ENCODE data around the gene ENPP7. TPM values are rescaled to one million over a fixed set of nuclear protein-coding genes. Genes with fewer than 3 reads are reported as not detected.

The ENPP7 gene
- total RNA-seq, 1 experiment from 2014 or later, result not detected

DNA sequence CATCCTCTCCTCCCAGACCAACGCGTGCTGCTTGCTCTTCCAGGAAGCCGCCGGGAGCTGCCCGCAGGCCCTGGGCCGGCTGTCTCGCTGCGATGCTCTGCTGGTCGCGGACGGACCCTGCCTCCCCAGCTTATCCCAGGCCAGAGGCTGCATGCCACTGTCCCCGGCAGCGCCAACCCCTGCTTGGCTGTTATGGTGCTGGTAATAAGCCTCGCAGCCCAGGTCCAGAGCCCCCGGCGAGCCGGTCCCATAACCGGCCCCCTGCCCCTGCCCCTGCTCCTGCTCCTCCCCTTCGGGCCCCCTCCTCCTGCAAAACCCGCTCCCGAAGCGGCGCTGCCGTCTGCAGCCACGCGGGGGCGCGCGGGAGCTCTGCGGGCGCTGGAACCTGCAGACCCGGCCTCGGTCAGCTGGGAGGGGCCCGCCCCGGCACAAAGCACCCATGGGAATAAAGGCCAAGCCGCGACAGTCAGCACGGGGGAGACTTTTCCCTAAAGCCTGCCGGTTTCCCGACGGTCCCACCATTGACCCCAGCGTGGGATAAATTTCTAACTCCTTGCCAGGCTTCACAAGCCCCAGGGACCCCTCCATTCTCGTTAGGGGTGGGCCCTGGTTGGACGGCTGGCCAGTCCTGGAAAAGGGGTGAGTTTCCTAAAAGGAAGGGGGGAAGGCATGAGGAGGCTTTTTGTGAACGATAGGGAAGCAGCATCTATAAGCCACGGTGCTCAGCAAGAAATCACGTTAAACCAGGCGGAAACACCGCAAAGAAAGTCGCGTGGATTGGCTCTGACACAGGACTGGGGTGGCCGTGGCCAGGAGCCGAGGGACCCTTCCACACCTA, 11.2 kb downstream of the ENPP7 start:
- Histone ChIP-seq H3K27me3 (replicated peaks; ENCODE audit: insufficient read depth, low read depth, low read length, poor library complexity) (peaks cover 4% of the 10 kb centered on the region), H3K36me3 (ENCODE audit: insufficient read depth, low read length, poor library complexity, severe bottlenecking) (no peaks in the 10 kb centered on the region), H3K9me3 (ENCODE audit: low read depth, low read length, poor library complexity, severe bottlenecking) (no peaks in the 10 kb centered on the region), H3K4me3 (ENCODE audit: low read depth, low read length, poor library complexity, severe bottlenecking) (peak overlapping the region; percentile 35), H3K27ac (ENCODE audit: low read depth, low read length, poor library complexity, severe bottlenecking) (no peak overlapping the region), H3K4me1 (ENCODE audit: insufficient read depth, low read length, poor library complexity, severe bottlenecking) (peaks cover 12% of the 10 kb centered on the region)
- peak; percentile 83 for DNase-seq (ENCODE audit: low spot score)
- BruUV-seq (replicated peaks), result no TSS peak
- intact Hi-C loops (cut with micrococcal nuclease; ENCODE audit: unreplicated experiment), result loop anchor here (5.0 to 10.0 kb wide), 2 partner anchors 93 to 180 kb away; partner anchors contain the start of gene CBX4
- ChIA-PET CTCF (interaction anchor here (0.5 to 1.5 kb wide), 9 partner anchors 10 to 1533 kb away, joined by 3 to 5 read pairs (median 3); no protein-coding TSS in a partner anchor), POLR2A (ENCODE audit: low non-redundant PET) (interaction anchor here (0.7 kb wide), 1 partner anchor 377 kb away, joined by 4 read pairs; no protein-coding TSS in a partner anchor)
- peak; percentile 98 for TF ChIP-seq CTCF (conservative IDR thresholded peaks at IDR 0.05; ENCODE audit: low read depth, low read length)
- no peak for TF ChIP-seq EZH2 (IDR thresholded peaks at IDR 0.05; ENCODE audit: borderline replicate concordance, low read depth, low read length, poor library complexity, severe bottlenecking)

GRCh38 chr17:79742589-79742918, 11.8 kb downstream of the ENPP7 start:
- no peak overlapping the region for H3K4me3 ChIP-seq (ENCODE audit: low read depth, low read length, poor library complexity, severe bottlenecking)
- no peaks in the 10 kb centered on the region for H3K9me3 ChIP-seq (ENCODE audit: low read depth, low read length, poor library complexity, severe bottlenecking)
- intact Hi-C loops (cut with micrococcal nuclease; ENCODE audit: unreplicated experiment), result loop anchor here (5.0 to 10.0 kb wide), 2 partner anchors 92 to 180 kb away; partner anchors contain the start of gene CBX4
- H3K4me1 ChIP-seq (ENCODE audit: insufficient read depth, low read length, poor library complexity, severe bottlenecking), result peaks cover 18% of the 10 kb centered on the region
- BruUV-seq (replicated peaks), result no TSS peak
- H3K27ac ChIP-seq (ENCODE audit: low read depth, low read length, poor library complexity, severe bottlenecking), result no peak overlapping the region
- POLR2A ChIA-PET (ENCODE audit: low non-redundant PET), result no interaction called here
- DNase-seq (ENCODE audit: low spot score), result no peak
- peaks cover 10% of the 10 kb centered on the region for H3K27me3 ChIP-seq (replicated peaks; ENCODE audit: insufficient read depth, low read depth, low read length, poor library complexity)
- TF ChIP-seq CTCF (conservative IDR thresholded peaks at IDR 0.05; ENCODE audit: low read depth, low read length) (no peak), EZH2 (IDR thresholded peaks at IDR 0.05; ENCODE audit: borderline replicate concordance, low read depth, low read length, poor library complexity, severe bottlenecking) (no peak)
- CTCF ChIA-PET, result interaction anchor here (0.5 to 1.5 kb wide), 9 partner anchors 10 to 1533 kb away, joined by 3 to 7 read pairs (median 3); no protein-coding TSS in a partner anchor
- no peaks in the 10 kb centered on the region for H3K36me3 ChIP-seq (ENCODE audit: insufficient read depth, low read length, poor library complexity, severe bottlenecking)

GRCh38 chr17:79742951-79743476, 12.3 kb downstream of the ENPP7 start:
- ChIA-PET POLR2A (ENCODE audit: low non-redundant PET) (no interaction called here), CTCF (interaction anchor here (0.6 kb wide), 1 partner anchor 9 kb away, joined by 7 read pairs; no protein-coding TSS in a partner anchor)
- Histone ChIP-seq H3K9me3 (ENCODE audit: low read depth, low read length, poor library complexity, severe bottlenecking) (no peaks in the 10 kb centered on the region), H3K27ac (ENCODE audit: low read depth, low read length, poor library complexity, severe bottlenecking) (no peak overlapping the region), H3K4me3 (ENCODE audit: low read depth, low read length, poor library complexity, severe bottlenecking) (no peak overlapping the region), H3K27me3 (replicated peaks; ENCODE audit: insufficient read depth, low read depth, low read length, poor library complexity) (peaks cover 14% of the 10 kb centered on the region), H3K4me1 (ENCODE audit: insufficient read depth, low read length, poor library complexity, severe bottlenecking) (peaks cover 21% of the 10 kb centered on the region), H3K36me3 (ENCODE audit: insufficient read depth, low read length, poor library complexity, severe bottlenecking) (no peaks in the 10 kb centered on the region)
- DNase-seq (ENCODE audit: low spot score), result no peak
- no TSS peak for BruUV-seq (replicated peaks)
- intact Hi-C loops (cut with micrococcal nuclease; ENCODE audit: unreplicated experiment), result loop anchor here (5.0 to 10.0 kb wide), 2 partner anchors 92 to 179 kb away; partner anchors contain the start of gene CBX4
- TF ChIP-seq EZH2 (IDR thresholded peaks at IDR 0.05; ENCODE audit: borderline replicate concordance, low read depth, low read length, poor library complexity, severe bottlenecking) (no peak), CTCF (conservative IDR thresholded peaks at IDR 0.05; ENCODE audit: low read depth, low read length) (no peak)
